HuH-7.5 (cell line): ENCODE data around the gene KLF15.

Source experiments
- DNase-seq: peaks from one replicate; pipeline ENCODE4 v3.0.0; 2011; ENCODE audit warnings: low spot score

KLF15 gene

DNA sequence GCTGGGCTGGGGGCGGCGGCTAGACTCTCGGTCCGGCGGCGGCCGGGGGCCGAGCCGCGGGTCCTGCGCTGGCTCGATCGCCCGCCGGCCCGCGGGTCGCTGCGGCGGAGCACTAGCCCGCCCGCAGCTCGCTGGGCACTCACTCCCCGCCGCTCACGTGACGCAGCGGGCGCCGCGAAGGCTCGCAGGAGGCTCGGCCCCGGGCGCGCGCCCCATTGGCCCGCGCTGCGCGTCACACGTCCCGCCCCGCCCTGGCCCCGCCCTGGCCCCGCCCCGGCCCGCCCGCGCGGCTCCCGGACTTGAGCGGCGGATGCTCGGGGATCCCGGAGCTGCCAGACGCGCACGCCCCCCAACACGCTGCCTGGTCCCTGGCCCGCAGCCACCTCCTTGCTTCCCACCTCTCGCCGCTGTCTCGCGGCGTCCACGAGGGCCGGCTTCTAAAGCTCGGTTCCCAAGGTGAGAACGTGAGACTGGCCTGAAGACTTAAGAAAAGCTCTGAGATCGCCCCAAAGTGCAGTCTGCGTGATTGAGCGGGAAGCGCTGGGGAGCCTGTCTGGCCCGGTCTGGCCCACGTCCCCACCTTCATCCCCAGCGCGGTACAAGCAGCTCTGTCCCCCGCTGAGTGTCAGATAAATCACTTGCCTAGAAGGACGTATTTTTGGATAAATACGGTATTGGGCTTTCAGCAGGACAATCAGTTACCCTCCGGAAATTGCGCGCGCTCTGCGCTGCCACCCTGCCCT, at the start of gene KLF15:
Gene KLF15, minus strand, starts transcription at position 114 of the 743 bp plus-strand sequence. CDS start 4,486 bp downstream, outside the sequence.
- DNase-seq, result peak; percentile 98

GRCh38 chr3:126406389-126407296, 49.4 kb upstream of the KLF15 start:
- DNase-seq, result no peak

DNA sequence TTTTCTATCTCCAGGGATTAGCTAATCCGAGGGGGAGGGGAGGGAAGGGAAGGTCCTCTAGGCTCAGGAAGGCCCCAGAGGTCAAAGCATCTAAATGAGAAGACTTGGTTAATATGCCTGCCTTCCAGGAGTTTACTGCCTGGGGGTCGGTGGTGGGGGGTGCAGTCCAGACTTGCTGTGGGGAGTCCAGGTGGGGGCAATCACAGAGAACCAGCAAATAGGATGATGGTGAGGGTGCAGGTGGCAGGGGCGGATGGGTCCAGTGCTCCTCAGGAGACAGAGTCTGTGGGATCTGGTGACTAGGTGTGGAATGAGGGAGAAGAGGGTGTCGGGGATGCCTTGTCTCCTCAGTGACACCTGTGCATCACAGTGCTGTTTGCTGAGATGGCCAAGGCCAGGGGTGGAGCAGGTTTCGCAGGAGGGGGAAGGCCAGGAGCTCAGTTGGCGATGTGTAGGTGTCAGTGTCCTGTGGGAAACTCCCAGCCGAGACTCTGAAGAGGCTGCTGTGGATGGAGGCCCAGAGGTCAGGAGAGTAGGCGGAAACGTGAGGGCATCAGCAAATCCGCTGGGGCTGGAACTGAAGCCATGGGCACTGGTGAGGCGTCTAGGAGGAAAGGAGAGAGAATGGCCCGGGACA, 45.6 kb upstream of the KLF15 start:
- DNase-seq, result no peak

DNA sequence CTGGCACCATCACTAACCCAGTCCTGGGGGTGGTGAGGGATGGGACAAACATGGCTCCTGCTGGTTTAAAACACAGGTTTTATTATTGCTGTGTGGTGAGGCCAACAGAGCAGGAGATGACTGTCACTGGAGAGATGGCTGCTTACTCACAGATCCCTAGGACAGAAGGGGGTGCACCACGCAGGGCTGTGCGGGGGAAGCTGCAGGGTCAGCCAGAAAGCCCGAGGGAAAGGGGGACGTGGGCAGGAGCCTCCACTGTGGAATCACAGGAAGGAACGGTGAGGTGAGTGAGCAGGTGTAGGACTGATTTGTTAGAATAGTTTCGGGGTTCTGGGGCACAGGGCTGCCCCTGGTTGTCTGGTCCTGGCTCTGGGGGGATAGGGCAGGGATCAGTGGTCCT, 45.0 kb upstream of the KLF15 start:
- no peak for DNase-seq

DNA sequence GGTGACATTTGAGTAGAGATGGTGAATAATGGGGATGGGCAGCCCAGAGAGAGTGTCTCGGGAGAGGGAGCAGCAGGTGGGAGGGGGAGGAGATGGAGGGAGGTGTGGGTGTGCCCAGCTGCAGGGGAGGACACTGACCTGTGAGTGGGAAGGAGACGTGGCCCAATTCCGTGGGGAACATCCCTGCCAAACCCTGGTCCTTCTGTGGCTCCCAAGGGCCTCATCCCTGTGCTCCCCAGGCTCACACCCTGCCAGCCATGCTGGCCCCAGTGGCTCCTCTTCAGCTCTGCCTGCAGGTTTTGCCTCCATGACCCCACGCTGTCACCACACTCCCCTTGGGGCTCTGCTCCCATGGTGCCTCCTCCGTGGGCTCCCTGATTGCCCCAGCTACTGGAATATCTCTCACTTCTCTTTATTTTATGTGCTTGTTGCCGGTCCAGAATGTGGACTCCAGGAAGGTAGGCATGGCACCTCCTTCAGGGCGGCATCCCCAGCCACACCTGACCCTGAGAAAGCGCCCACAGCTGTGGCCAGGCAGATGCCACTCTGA, 44.5 kb upstream of the KLF15 start:
- no peak for DNase-seq

GRCh38 chr3:126399756-126400155, 42.5 kb upstream of the KLF15 start:
- no peak for DNase-seq

DNA sequence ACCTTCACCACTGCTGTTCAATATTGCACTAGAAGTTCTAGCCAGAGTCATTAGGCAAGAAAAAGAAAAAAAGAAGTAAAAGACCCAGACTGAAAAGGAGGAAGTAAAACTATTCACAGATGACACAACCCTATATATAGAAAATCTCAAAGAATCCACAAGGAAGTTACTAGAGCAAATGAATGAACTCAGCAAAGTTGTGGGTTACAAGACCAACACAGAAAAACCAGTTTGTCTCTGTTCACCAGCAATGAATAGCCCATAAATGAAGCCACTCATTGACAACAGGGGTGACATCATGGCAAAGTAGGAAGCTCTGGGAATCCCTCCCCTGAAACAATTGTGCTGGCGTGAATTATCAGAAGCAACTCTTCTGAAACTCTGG, 42.1 kb upstream of the KLF15 start:
- DNase-seq, result no peak

- no peak for DNase-seq
Observed at GRCh38 chr3:126398423-126399350, 41.5 kb upstream of the KLF15 start.

- DNase-seq, result no peak
Observed at GRCh38 chr3:126397610-126398422, 40.6 kb upstream of the KLF15 start.

DNA sequence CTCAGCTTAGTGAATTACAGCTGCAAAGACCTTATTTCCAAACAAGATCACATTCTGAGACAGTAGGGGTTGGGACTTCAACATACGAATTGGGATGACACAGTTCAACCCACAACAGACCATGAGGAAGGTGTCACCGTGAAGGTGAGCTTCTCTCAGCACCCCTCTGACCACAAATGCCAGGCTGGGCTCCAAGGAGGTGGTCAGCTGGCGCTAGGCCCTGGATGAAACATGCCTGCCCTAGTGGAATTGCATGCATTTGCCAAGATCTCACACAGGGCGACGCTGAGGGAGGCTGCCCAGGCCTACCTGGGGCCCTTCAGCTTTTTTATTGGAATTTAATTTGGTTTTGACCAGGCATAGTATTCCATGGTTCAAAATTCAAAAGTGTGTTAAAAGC, 39.3 kb upstream of the KLF15 start:
- DNase-seq, result no peak

DNA sequence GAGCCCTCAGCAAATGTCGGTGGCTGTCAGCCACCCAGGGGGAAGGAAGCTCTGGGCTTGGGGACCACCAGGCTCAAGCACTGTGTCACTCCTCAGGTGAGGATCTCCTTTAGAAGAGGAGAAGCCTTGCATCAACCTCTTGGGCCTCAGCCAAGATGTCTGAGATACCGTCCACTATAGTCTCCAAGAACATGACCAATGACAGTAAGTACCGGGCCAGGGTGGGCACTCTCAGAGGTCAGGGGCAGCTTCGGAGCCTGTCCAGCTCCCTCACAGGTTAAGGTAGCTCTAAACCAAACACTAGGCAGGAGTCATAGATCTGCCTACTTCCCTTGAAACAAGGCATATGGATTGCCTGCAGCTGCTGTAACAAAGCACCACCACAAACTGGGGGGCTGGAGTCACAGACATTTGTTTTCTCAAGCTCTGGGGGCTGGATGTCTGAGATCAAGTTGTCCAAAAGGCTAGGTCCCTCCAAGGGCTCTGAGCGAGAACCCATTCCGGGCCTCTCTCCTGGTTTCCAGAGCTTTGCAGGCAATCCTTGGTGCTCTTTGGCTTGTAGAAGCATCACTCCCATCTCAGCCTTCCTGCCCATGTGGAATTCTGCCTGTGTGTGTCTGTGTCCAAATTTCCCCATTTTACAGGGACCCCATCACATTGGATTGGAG, 38.8 kb upstream of the KLF15 start:
- DNase-seq, result no peak

GRCh38 chr3:126394977-126395321, 37.7 kb upstream of the KLF15 start:
- DNase-seq, result no peak

GRCh38 chr3:126394179-126394976, 37.2 kb upstream of the KLF15 start, which contains the start of gene CFAP100:
TSS of gene CFAP100 (plus strand) at chr3:126394909. CDS start at chr3:126396001, 1,092 bp downstream.
- DNase-seq, result no peak

GRCh38 chr3:126393563-126393962, 36.4 kb upstream of the KLF15 start:
- no peak for DNase-seq

DNA sequence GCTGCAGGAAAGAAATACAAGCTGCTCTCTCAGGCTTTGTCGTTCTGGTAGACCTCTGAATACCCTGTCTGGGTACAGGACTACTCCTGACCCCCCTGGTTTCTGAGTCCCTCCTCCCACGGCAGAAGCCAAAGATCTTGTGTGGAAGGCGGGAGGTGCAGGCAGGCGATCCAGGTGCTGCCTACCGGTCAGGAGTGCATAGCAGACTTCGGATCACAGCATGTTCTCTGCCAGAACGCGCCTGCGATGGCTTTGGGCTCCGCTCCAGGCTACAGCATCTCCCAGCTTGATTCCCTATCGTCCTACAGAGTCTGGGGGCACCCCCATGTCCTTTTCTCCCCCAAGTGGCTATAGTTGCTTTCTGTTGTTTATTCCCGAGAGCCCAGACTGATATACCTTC, 35.0 kb upstream of the KLF15 start:
- no peak for DNase-seq

DNA sequence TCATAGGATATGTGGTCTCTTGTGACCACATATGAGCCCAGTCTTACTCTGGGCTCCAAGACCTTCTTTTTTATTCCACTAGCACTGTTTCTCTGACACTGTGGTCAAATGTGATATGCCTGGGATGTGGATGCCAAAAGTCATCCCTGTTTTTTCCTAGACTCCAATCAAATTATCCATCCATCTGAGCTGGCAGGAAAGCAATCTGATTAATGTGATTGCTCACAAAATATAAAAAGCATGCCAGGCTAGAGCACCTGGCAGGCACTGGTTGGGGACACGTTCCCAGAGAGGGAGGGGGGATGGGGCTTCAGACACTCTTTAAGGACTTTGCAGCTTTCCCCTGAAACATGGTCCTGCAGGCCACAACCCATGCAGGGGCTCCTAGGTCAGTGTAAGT, 34.4 kb upstream of the KLF15 start:
- DNase-seq, result no peak

GRCh38 chr3:126390751-126391150, 33.5 kb upstream of the KLF15 start:
- no peak for DNase-seq

DNA sequence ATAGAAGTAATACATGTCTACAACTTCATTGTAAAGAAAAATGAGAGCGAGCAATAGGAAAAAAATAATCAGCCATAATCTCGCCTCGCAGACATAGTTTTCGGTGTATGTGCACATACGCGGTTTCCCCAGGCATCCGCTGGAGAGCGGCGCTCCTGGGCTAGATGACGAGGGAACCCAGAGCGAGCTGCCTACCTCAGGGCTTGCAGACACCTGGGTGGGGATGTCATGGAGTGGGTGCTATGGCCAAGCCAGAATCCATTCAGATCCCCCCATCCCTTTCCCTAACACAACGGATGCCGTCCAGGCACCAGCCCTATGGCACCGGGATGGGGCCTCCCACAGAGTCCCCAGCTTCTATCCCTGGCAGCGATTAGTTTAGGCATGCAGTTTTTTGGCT, 33.0 kb upstream of the KLF15 start:
- DNase-seq, result no peak

DNA sequence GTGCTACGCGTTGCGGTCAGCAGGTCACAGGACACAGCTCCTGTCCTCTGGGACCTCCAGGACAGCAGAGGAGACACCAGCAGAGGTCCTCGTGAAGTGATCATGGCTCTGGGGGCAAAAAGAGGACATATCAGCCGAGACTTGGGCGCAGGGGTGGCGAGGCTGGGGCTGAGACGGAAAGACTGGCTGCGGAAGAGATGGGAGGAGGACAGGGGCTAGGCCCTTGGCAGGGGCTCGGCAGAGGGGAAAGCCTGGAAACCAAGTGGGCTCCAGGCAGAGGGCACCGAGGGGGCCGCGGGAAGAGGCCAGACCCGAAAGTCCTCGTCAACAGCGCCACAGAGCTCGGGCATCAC, 32.6 kb upstream of the KLF15 start:
- DNase-seq, result no peak
